ENCODE results near the gene LMF2.

Gene LMF2

GRCh38 chr22:50470491-50470890 lies 37.0 kb downstream of the LMF2 start:
- no peak for DNase-seq (ENCODE audit: low spot score)
- no peak for TF ChIP-seq CTCF (IDR thresholded peaks at IDR 0.05)
- Histone ChIP-seq H3K27ac (no peak overlapping the region), H3K4me3 (no peak overlapping the region)

GRCh38 chr22:50469377-50470305 lies 37.9 kb downstream of the LMF2 start:
- TF ChIP-seq CTCF (IDR thresholded peaks at IDR 0.05): no peak
- no peak overlapping the region for H3K4me3 ChIP-seq
- no peak overlapping the region for H3K27ac ChIP-seq
- DNase-seq (ENCODE audit: low spot score): no peak

GRCh38 chr22:50468626-50469025 lies 38.9 kb downstream of the LMF2 start:
- Histone ChIP-seq H3K4me3 (no peak overlapping the region), H3K27ac (no peak overlapping the region)
- no peak for TF ChIP-seq CTCF (IDR thresholded peaks at IDR 0.05)
- no peak for DNase-seq (ENCODE audit: low spot score)

- Histone ChIP-seq H3K27ac (no peak overlapping the region), H3K4me3 (no peak overlapping the region)
- no peak for DNase-seq (ENCODE audit: low spot score)
- TF ChIP-seq CTCF (IDR thresholded peaks at IDR 0.05): no peak
These were observed 39.6 kb downstream of the LMF2 start for GRCh38 chr22:50467773-50468440.

GRCh38 chr22:50467341-50467740 lies 40.2 kb downstream of the LMF2 start:
- DNase-seq (ENCODE audit: low spot score): no peak
- no peak overlapping the region for H3K27ac ChIP-seq
- no peak for TF ChIP-seq CTCF (IDR thresholded peaks at IDR 0.05)
- no peak overlapping the region for H3K4me3 ChIP-seq

- H3K4me3 ChIP-seq: no peak overlapping the region
- no peak overlapping the region for H3K27ac ChIP-seq
- TF ChIP-seq CTCF (IDR thresholded peaks at IDR 0.05): no peak
- DNase-seq (ENCODE audit: low spot score): no peak
These were observed 42.2 kb downstream of the LMF2 start for GRCh38 chr22:50465066-50465930.

Measured in coronary artery (tissue), 2 donors.